HCT116 (cell line): ENCODE data around the gene SPATS1. TPM values are rescaled to one million over a fixed set of nuclear protein-coding genes. Genes with fewer than 3 reads are reported as not detected.

ENCODE experiments used
- ATAC-seq: fragments of 200-7000 bp; cut with Tn5 transposase; 2 replicates; pipeline ENCODE4 v1.9.1; 2020; ENCODE audit warnings: mild to moderate bottlenecking, moderate library complexity
- BruUV-seq: library from RNA; stranded (reverse); fragments of 400-500 nt; replicated peaks from 2 replicates; lab custom pipeline; 2021; lab: Mats Ljungman, UMichigan
- CTCF ChIA-PET: fragments of 300-600 bp; sonication (Branson Sonifier 250); formaldehyde crosslinking; loops from one replicate; lab custom pipeline; 2021; ENCODE audit warnings: antibody characterized with exemption; lab: Charles Lee
- POLR2A ChIA-PET: fragments of 300-600, 350-600 bp; sonication (Branson Sonifier 250); formaldehyde crosslinking; loops from one replicate; lab custom pipeline; 2021; ENCODE audit warnings: antibody characterized with exemption; lab: Charles Lee
- RAD21 ChIA-PET, 2 experiments: fragments of 300-600 bp; sonication (Branson Sonifier 250); formaldehyde crosslinking; loops; one replicate each; lab custom pipeline; 2023; ENCODE audit warnings: low total read pairs in 2 of 2; ENCODE audit not compliant: uncharacterized antibody in 2 of 2, unreplicated experiment in 2 of 2, low non-redundant PET in 1 of 2; lab: Charles Lee
- DNase-seq: peaks from one replicate; pipeline ENCODE4 v3.0.0-alpha.2; 2010; ENCODE audit warnings: low read depth, low spot score
- H2AFZ ChIP-seq: fragments of 200-600 bp; shearing (Covaris generic), sonication (generic); 2 replicates; pipeline ENCODE4 v1.6.1; 2017; ENCODE audit warnings: low read depth, mixed run types, mixed read lengths, antibody characterized with exemption, low read length; ENCODE audit not compliant: poor library complexity, severe bottlenecking
- H3K27ac ChIP-seq: 2 replicates; pipeline ENCODE4 v1.5.1; 2012; ENCODE audit warnings: low read depth, low read length
- H3K27me3 ChIP-seq: fragments of 200-600 bp; sonication (generic); 2 replicates; pipeline ENCODE4 v1.6.1; 2016; ENCODE audit warnings: mixed run types, low read length, mixed read lengths; ENCODE audit not compliant: insufficient read depth
- H3K36me3 ChIP-seq, 2 experiments: fragments of 200-500 bp in 1 of 2; fragments of 200-600 bp in 1 of 2; sonication (Bioruptor generic) in 1 of 2; sonication (generic) in 1 of 2; 2 replicates each; pipeline versions ENCODE4 v1.5.1 to v1.6.1; 2014 to 2016; ENCODE audit warnings: low read length in 2 of 2, inconsistent platforms in 1 of 2, mixed read lengths in 1 of 2, mixed run types in 1 of 2; ENCODE audit not compliant: insufficient read depth in 2 of 2, control insufficient read depth in 1 of 2
- H3K4me1 ChIP-seq, 2 experiments: fragments of 200-600 bp in 1 of 2; sonication (generic) in 1 of 2; 2 replicates each; pipeline versions ENCODE4 v1.5.1 to v1.6.1; 2012 to 2017; ENCODE audit warnings: low read length in 2 of 2, inconsistent platforms in 1 of 2, mild to moderate bottlenecking in 1 of 2, mixed read lengths in 1 of 2, mixed run types in 1 of 2, moderate library complexity in 1 of 2; ENCODE audit not compliant: insufficient read depth in 2 of 2, control insufficient read depth in 1 of 2
- H3K4me2 ChIP-seq: fragments of 200-600 bp; sonication (generic); 2 replicates; pipeline ENCODE4 v1.6.1; 2017; ENCODE audit warnings: mixed run types, low read length, mixed read lengths
- H3K4me3 ChIP-seq, 2 experiments: fragments of 200-600 bp in 1 of 2; sonication (generic) in 1 of 2; replicated peaks in 1 of 2; 2 replicates each; pipeline ENCODE4 v1.5.1; 2011 to 2016; ENCODE audit warnings: low read length in 2 of 2, control low read depth in 1 of 2, low read depth in 1 of 2, mild to moderate bottlenecking in 1 of 2, mixed read lengths in 1 of 2, mixed run types in 1 of 2
- H3K79me2 ChIP-seq: fragments of 200-600 bp; sonication (generic); 2 replicates; pipeline ENCODE4 v1.6.1; 2017; ENCODE audit warnings: mild to moderate bottlenecking, mixed run types, low read length, moderate library complexity, mixed read lengths; ENCODE audit not compliant: insufficient read depth
- H3K9ac ChIP-seq: fragments of 200-600 bp; sonication (generic); 2 replicates; pipeline ENCODE4 v1.6.1; 2016; ENCODE audit warnings: low read length, mixed read lengths
- H3K9me2 ChIP-seq: fragments of 200-600 bp; sonication (generic), shearing (Covaris generic); 2 replicates; pipeline ENCODE4 v1.6.1; 2017; ENCODE audit warnings: mixed run types, mild to moderate bottlenecking, moderate library complexity; ENCODE audit not compliant: insufficient read depth
- H3K9me3 ChIP-seq, 2 experiments: fragments of 200-500 bp in 1 of 2; fragments of 200-600 bp in 1 of 2; sonication (Bioruptor generic) in 1 of 2; sonication (generic) in 1 of 2; 2 replicates each; pipeline ENCODE4 v1.6.1; 2014 to 2017; ENCODE audit warnings: low read length in 2 of 2, mixed read lengths in 2 of 2, inconsistent platforms in 1 of 2, low read depth in 1 of 2, mild to moderate bottlenecking in 1 of 2, mixed run types in 1 of 2, moderate library complexity in 1 of 2; ENCODE audit not compliant: control insufficient read depth in 1 of 2, insufficient read depth in 1 of 2
- H4K20me1 ChIP-seq: fragments of 200-600 bp; sonication (generic), shearing (Covaris generic); 2 replicates; pipeline ENCODE4 v1.6.1; 2017; ENCODE audit warnings: mixed run types, mild to moderate bottlenecking, moderate library complexity; ENCODE audit not compliant: insufficient read depth
- CEBPB ChIP-seq: IDR thresholded peaks from 2 replicates; pipeline ENCODE4 v1.6.1; 2012; ENCODE audit warnings: low read depth
- CTCF ChIP-seq, 3 experiments: fragments of 200-600 bp in 1 of 3; sonication (generic) in 1 of 3; IDR thresholded peaks in 2 of 3; conservative IDR thresholded peaks in 1 of 3; 2 replicates each; pipeline ENCODE4 v1.5.1; 2012 to 2017; ENCODE audit warnings: low read depth in 2 of 3, low read length in 2 of 3, antibody characterized with exemption in 1 of 3, borderline replicate concordance in 1 of 3, control low read depth in 1 of 3, mild to moderate bottlenecking in 1 of 3, mixed read lengths in 1 of 3, mixed run types in 1 of 3, moderate library complexity in 1 of 3; ENCODE audit not compliant: insufficient read depth in 1 of 3
- ELF1 ChIP-seq: IDR thresholded peaks from 2 replicates; pipeline ENCODE4 v1.6.1; 2012; ENCODE audit warnings: low read depth, borderline replicate concordance
- EZH2 ChIP-seq: fragments of 200-600 bp; sonication (generic); IDR thresholded peaks from 2 replicates; pipeline ENCODE4 v1.6.1; 2017; ENCODE audit warnings: antibody characterized with exemption, mixed run types
- JUND ChIP-seq: IDR thresholded peaks from 2 replicates; pipeline ENCODE4 v1.6.1; 2012
- SP1 ChIP-seq: IDR thresholded peaks from 2 replicates; pipeline ENCODE4 v1.6.1; 2012; ENCODE audit warnings: low read depth
- YY1 ChIP-seq: IDR thresholded peaks from 2 replicates; pipeline ENCODE4 v1.6.1; 2011; ENCODE audit warnings: low read length, low read depth, moderate library complexity, mild to moderate bottlenecking; ENCODE audit not compliant: insufficient replicate concordance; ENCODE audit errors: extremely low read depth
- ZNF274 ChIP-seq: fragments of 200-500 bp; sonication (Bioruptor generic); IDR thresholded peaks from 2 replicates; pipeline ENCODE4 v1.6.1; 2014; ENCODE audit warnings: mild to moderate bottlenecking, low read depth, low read length, inconsistent platforms
- intact Hi-C: fragments of 100-400 bp; cut with micrococcal nuclease; formaldehyde crosslinking; loops from 2 replicates; pipeline ENCODE4 v1.10.0; 2022
- total RNA-seq: library from RNA; stranded (reverse); gene quantifications from one replicate; pipeline ENCODE4 v1.2.1, GENCODE V29; 2021; ENCODE audit not compliant: unreplicated experiment
- TF ChIP-seq, protein P1 (sequence below): IDR thresholded peaks from 2 replicates; pipeline ENCODE4 v1.6.1; 2011; ENCODE audit warnings: mild to moderate bottlenecking, low read length, moderate library complexity; ENCODE audit not compliant: insufficient replicate concordance; ENCODE audit errors: extremely low read depth

Gene SPATS1
- total RNA-seq, 1 experiment from 2014 or later: not detected

- Histone ChIP-seq H3K4me2 (no peak overlapping the region), H3K27me3 (no peaks in the 10 kb centered on the region), H3K4me1 (no peaks in the 10 kb centered on the region), H3K79me2 (no peaks in the 10 kb centered on the region), H3K27ac (no peak overlapping the region), H2AFZ (no peak overlapping the region), H4K20me1 (no peaks in the 10 kb centered on the region), H3K9me3 (no peaks in the 10 kb centered on the region), H3K9me2 (no peaks in the 10 kb centered on the region), H3K4me3 (no peak overlapping the region)
- intact Hi-C loops: no loop called here
- ChIA-PET RAD21 (interaction anchor here (0.8 to 1.1 kb wide), 1 partner anchor 37 kb away, joined by 3 to 4 read pairs; no protein-coding TSS in a partner anchor), CTCF (interaction anchor here (0.6 to 2.1 kb wide), 6 partner anchors 8 to 38 kb away, joined by 3 to 18 read pairs (median 6); partner anchors contain the start of gene AARS2), POLR2A (interaction anchor here (1.4 kb wide), 1 partner anchor 8 kb away, joined by 4 read pairs; the partner anchor contains the start of gene AARS2)
- no peak for DNase-seq
- BruUV-seq: no TSS peak
- ATAC-seq: peak; percentile 9; the same call in 1 of the 2 replicates
- TF ChIP-seq CTCF (IDR thresholded peaks at IDR 0.05 in 2 of 3, conservative IDR thresholded peaks at IDR 0.05 in 1 of 3; ENCODE audit: borderline replicate concordance in 1 of 3, insufficient read depth in 1 of 3, low read depth in 2 of 3, low read length in 2 of 3) (no peak), SP1 (no peak), EZH2 (no peak), ELF1 (no peak), ZNF274 (no peak), CEBPB (no peak), YY1 (no peak), JUND (no peak)
- TF ChIP-seq, protein P1, sequence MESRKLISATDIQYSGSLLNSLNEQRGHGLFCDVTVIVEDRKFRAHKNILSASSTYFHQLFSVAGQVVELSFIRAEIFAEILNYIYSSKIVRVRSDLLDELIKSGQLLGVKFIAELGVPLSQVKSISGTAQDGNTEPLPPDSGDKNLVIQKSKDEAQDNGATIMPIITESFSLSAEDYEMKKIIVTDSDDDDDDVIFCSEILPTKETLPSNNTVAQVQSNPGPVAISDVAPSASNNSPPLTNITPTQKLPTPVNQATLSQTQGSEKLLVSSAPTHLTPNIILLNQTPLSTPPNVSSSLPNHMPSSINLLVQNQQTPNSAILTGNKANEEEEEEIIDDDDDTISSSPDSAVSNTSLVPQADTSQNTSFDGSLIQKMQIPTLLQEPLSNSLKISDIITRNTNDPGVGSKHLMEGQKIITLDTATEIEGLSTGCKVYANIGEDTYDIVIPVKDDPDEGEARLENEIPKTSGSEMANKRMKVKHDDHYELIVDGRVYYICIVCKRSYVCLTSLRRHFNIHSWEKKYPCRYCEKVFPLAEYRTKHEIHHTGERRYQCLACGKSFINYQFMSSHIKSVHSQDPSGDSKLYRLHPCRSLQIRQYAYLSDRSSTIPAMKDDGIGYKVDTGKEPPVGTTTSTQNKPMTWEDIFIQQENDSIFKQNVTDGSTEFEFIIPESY: no peak
- TF ChIP-seq, all 23 proteins: peak for 0
- Histone ChIP-seq H3K36me3 (peaks cover 32 to 65% of the 10 kb centered on the region in 2 experiments), H3K9ac (no peak overlapping the region)
Observed at GRCh38 chr6:44305200-44305725, 37.2 kb upstream of the SPATS1 start.
